ENCODE measurements around the gene AGPAT4.
A peak's percentile ranks its signal among the peaks of the same experiment; 100 is the strongest.
"Not testable (repeated sequence)": the region's sequence is repeated elsewhere in the genome, so short reads cannot be mapped to it uniquely, and the experiment has no call there.

The AGPAT4 gene, protein sequence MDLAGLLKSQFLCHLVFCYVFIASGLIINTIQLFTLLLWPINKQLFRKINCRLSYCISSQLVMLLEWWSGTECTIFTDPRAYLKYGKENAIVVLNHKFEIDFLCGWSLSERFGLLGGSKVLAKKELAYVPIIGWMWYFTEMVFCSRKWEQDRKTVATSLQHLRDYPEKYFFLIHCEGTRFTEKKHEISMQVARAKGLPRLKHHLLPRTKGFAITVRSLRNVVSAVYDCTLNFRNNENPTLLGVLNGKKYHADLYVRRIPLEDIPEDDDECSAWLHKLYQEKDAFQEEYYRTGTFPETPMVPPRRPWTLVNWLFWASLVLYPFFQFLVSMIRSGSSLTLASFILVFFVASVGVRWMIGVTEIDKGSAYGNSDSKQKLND

GRCh38 chr6:161273752-161274487 lies at the start of gene AGPAT4:
Gene AGPAT4 (minus strand): TSS chr6:161274061. CDS start chr6:161232213, 41,848 bp downstream.
- Mint-ChIP-seq H3K27me3 (ENCODE audit: low read depth) (peaks cover 13% of the 10 kb centered on the region), H3K27ac (peak within 1 kb of the TSS; percentile 96), H3K36me3 (ENCODE audit: low read depth) (peaks cover 6% of the 10 kb centered on the region), H3K4me1 (ENCODE audit: low read depth) (peaks cover 31% of the 10 kb centered on the region), H3K4me3 (peak within 1 kb of the TSS; percentile 92), H3K9me3 (no peaks in the 10 kb centered on the region)
- DNase-seq (ENCODE audit: low spot score) = peak; percentile 76

DNA sequence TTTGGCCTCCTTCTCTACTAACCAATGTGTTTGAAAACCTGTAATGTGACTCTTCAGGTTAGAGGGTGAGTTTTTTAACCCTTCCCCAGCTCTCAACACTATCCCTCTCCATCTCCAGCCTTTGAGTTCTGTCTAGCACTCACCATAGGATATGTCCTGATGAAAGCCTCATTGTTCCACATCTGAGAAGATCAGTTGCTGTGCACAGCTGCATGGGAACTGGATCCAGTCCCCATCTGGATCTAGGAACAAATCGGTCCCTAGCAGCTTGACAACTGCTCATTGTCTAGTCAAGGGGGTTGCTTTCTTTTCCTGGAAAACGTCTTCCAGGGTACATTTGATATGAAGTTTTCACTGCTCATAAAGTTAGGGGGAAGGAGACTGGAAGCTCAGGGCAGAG lies 45.4 kb upstream of the AGPAT4 start:
- no peaks in the 10 kb centered on the region for H3K27me3 Mint-ChIP-seq (ENCODE audit: low read depth)
- no peaks in the 10 kb centered on the region for H3K36me3 Mint-ChIP-seq (ENCODE audit: low read depth)
- H3K4me1 Mint-ChIP-seq (ENCODE audit: low read depth) = no peaks in the 10 kb centered on the region
- peaks cover 5% of the 10 kb centered on the region for H3K9me3 Mint-ChIP-seq
- no peak overlapping the region for H3K4me3 Mint-ChIP-seq
- DNase-seq (ENCODE audit: low spot score) = no peak
- H3K27ac Mint-ChIP-seq = no peak overlapping the region

DNA sequence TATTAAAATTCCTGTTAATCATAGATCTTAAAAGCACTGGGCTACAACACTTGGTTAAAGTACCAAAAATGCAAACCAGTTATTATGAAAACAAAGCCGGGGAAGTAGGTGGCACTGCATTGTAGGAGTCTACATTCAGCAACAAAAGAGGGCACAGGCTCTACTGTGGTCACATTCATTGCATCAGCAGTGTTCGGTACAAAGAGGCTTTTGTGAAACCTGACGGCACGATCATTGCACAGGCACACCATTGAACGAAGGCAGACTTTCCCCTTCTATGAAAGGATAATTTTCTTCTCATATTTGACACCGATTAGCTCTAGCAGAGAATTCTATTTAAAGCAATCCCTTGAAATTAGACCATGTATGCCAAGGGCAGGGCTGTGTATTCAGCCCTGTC lies 44.6 kb upstream of the AGPAT4 start:
- H3K9me3 Mint-ChIP-seq = peaks cover 5% of the 10 kb centered on the region
- H3K36me3 Mint-ChIP-seq (ENCODE audit: low read depth) = no peaks in the 10 kb centered on the region
- DNase-seq (ENCODE audit: low spot score) = no peak
- no peak overlapping the region for H3K27ac Mint-ChIP-seq
- H3K27me3 Mint-ChIP-seq (ENCODE audit: low read depth) = no peaks in the 10 kb centered on the region
- no peaks in the 10 kb centered on the region for H3K4me1 Mint-ChIP-seq (ENCODE audit: low read depth)
- no peak overlapping the region for H3K4me3 Mint-ChIP-seq

DNA sequence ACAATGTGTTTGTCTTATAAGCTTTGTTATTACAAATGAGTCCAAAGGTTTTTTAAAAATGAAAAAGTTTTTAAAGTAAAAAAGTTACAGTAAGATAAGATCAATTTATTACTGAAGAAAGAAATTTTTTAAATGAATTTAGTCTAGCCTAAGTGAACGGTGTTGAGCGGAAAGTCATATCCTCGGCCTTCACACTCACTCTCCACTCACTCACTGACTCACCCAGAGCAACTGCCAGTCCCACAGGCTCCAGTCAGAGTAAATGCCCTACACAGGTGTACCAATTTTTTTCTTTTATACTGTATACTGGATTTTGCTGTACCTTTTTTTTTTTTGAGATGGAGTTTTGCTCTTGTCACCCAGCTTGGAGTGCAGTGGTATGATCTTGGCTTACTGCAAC lies 42.7 kb upstream of the AGPAT4 start:
- Mint-ChIP-seq H3K36me3 (ENCODE audit: low read depth) (no peaks in the 10 kb centered on the region), H3K27ac (no peak overlapping the region), H3K4me3 (no peak overlapping the region), H3K4me1 (ENCODE audit: low read depth) (no peaks in the 10 kb centered on the region), H3K27me3 (ENCODE audit: low read depth) (no peaks in the 10 kb centered on the region), H3K9me3 (no peaks in the 10 kb centered on the region)
- no peak for DNase-seq (ENCODE audit: low spot score)

DNA sequence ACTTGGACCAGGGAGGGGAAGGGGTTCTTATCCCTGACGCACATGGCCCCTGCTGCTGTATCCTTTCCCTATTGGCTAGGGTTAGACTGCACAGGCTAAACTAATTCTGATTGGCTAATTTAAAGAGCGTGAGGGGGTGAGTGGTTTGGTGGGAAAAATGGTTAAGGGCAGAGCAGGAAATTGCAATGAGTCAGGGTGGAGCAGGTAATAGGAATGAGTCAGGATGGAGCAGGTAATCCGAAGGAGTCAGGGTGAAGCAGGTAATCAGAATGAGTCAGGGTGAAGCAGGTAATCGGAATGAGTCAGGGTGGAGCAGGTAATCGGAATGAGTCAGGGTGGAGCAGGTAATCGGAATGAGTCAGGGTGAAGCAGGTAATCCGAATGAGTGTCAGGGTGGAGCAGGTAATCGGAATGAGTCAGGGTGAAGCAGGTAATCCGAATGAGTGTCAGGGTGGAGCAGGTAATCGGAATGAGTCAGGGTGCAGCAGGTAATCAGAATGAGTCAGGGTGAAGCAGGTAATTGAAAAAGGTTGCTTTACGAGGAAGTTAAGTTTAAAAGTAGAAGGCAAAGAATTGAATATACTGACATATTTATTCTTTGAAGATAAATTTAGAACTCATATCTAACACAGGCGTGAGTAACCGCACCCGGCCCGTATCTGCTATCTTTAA lies 41.5 kb upstream of the AGPAT4 start:
- DNase-seq (ENCODE audit: low spot score); H3K4me3 Mint-ChIP-seq; H3K9me3 Mint-ChIP-seq; H3K27me3 Mint-ChIP-seq (ENCODE audit: low read depth); H3K4me1 Mint-ChIP-seq (ENCODE audit: low read depth); H3K36me3 Mint-ChIP-seq (ENCODE audit: low read depth); H3K27ac Mint-ChIP-seq: not testable (repeated sequence)

DNA sequence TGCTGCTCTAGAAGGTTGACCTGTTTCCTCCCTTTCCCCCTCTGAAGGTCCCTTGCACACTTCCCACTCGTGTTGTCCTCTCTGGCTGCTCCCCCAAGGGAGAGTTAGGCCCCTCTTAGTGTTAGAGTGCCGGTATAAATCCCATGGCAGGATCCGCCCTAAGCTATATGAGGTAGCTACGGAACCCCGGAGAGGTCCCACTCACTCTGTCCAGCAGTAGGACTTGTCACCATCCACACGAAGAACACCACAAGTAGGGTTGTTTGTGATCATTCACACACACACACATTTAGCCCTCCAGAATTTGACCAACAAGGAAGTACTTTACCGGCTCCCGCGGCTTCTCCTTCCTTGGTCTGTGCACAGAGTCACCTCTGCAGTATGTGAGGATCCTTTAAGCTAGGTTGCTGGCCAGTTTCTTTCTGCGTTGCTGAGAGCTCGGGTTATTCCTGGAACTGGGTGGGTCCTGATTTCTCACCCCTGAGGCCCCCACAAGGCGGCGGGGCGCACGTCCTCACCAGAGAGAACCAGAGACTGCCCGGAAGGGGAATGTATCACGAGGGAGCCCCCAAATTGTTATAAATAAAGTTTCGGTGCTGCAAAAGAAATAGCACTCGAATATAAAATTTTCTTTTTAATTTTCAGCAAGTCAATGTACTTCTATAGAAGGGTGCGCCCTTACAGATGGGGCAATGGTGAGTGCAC lies 40.8 kb upstream of the AGPAT4 start:
- not testable (repeated sequence) for H3K27ac Mint-ChIP-seq; H3K9me3 Mint-ChIP-seq; H3K4me1 Mint-ChIP-seq (ENCODE audit: low read depth); H3K27me3 Mint-ChIP-seq (ENCODE audit: low read depth); DNase-seq (ENCODE audit: low spot score); H3K4me3 Mint-ChIP-seq; H3K36me3 Mint-ChIP-seq (ENCODE audit: low read depth)

DNA sequence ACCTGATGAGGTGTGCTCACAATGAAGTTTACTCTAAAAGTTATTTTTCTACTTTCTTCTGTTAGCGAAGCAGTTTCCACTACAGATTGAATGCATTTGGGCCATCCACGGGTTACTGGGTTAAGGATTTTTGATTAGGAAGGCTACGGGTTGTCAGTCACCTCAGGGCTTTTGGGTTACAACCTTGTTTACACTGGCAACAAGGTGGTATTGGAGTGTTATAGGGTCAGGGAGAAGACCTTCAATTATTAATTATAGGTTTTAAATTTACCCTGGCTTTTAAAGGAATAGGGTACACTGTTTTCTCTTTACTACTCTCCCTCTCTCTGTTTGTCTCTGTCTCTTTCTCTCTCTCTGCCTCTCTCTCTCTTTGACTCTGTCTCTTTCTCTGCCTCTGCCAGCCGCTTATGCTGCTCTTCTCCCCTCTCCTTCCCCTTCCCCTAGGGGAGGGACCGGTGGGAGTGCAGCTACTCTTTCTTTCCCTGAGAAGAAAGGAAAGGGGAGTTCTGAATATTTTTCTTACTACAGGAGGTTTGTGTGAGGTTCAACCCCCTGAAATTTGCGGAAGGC lies 40.2 kb upstream of the AGPAT4 start:
- H3K27ac Mint-ChIP-seq = no peak overlapping the region
- H3K36me3 Mint-ChIP-seq (ENCODE audit: low read depth) = no peaks in the 10 kb centered on the region

DNA sequence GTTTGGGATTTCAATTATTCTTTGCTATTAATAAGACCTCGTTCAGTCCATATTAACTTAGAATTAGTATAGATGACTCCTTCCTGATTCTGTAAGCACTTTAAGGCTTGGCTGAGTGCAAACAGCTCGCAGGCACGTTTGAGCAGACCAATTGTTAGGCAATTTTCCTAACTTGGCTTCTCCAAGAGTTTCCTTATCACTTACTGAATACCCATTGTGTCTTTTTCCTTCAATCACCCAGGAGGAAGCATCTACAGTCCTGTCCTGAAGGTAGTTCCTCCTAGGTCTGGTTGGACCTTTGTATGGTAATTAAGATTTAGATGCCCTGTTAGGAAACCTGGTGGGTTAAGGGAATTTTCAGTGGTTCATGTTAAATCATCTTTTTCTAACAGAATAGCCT lies 39.6 kb upstream of the AGPAT4 start:
- H3K9me3 Mint-ChIP-seq; DNase-seq (ENCODE audit: low spot score); H3K27me3 Mint-ChIP-seq (ENCODE audit: low read depth); H3K27ac Mint-ChIP-seq; H3K4me1 Mint-ChIP-seq (ENCODE audit: low read depth); H3K36me3 Mint-ChIP-seq (ENCODE audit: low read depth); H3K4me3 Mint-ChIP-seq: not testable (repeated sequence)

More for the DNA sequence above, 40.2 kb upstream of the AGPAT4 start:
- DNase-seq (ENCODE audit: low spot score) = no peak
- Mint-ChIP-seq H3K4me3 (no peak overlapping the region), H3K27me3 (ENCODE audit: low read depth) (no peaks in the 10 kb centered on the region), H3K9me3 (no peaks in the 10 kb centered on the region), H3K4me1 (ENCODE audit: low read depth) (peaks cover 1% of the 10 kb centered on the region)

GRCh38 chr6:161309774-161310173 lies 35.9 kb upstream of the AGPAT4 start:
- not testable (repeated sequence) for H3K4me1 Mint-ChIP-seq (ENCODE audit: low read depth); DNase-seq (ENCODE audit: low spot score); H3K36me3 Mint-ChIP-seq (ENCODE audit: low read depth); H3K27ac Mint-ChIP-seq; H3K4me3 Mint-ChIP-seq; H3K9me3 Mint-ChIP-seq; H3K27me3 Mint-ChIP-seq (ENCODE audit: low read depth)

GRCh38 chr6:161308075-161308655 lies 34.3 kb upstream of the AGPAT4 start:
- Mint-ChIP-seq H3K9me3 (no peaks in the 10 kb centered on the region), H3K27ac (no peak overlapping the region), H3K27me3 (ENCODE audit: low read depth) (no peaks in the 10 kb centered on the region), H3K4me1 (ENCODE audit: low read depth) (peaks cover 1% of the 10 kb centered on the region), H3K4me3 (no peak overlapping the region), H3K36me3 (ENCODE audit: low read depth) (no peaks in the 10 kb centered on the region)
- no peak for DNase-seq (ENCODE audit: low spot score)

DNA sequence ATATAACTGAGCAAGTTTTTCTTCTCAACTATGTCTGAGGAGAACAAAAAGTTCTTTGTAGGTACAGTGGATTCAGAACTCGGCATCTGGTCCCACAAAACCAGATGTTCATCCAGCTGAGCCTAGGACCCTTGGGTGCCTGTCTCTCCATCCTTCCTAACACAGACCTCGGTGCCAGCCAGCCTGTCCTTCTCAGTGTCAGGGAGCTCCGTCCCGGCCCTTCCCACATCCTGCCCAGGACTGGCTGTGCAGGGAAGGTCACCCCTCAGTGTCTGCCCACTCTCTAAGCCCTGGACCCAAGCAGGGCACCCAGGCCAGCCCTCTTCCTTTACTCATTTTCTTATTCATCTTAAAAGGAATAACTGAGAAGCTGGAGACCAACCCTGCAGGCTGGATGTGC lies 32.0 kb upstream of the AGPAT4 start:
- H3K27ac Mint-ChIP-seq = no peak overlapping the region

DNA sequence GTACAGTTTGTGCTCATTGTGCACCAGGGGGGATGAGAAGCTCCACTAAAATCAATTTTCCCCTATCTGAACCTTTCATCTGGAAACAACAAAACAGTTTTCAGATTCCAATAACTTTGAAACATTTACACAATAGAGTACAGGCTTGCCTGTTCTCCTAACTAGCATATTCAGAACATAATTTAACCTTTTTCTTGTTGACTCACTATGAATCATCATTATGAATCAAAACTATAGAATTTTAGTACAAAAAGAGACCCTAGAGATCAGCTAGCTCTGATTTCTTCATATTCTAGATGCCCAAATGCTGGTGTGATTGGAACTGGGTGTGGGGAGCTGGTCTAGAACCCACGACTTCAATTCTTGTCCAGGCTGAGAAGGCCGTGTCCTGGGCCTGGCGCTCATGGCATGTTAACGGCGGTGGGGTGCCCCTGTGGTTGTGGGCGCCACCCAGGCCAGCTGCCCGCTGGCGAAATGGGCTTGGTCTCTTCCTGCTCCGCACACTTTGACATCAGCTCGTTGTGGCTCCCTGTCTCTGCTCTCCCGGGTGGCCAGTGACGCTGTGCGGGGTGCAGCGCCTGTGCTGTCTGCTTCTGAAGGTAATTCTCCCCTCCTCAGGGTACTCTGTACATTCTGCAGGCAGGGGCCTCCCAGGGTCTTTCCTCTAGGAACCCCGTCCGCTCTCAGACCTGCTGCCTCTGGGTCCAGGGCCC lies 29.9 kb upstream of the AGPAT4 start:
- H3K9me3 Mint-ChIP-seq = no peaks in the 10 kb centered on the region
- H3K36me3 Mint-ChIP-seq (ENCODE audit: low read depth) = no peaks in the 10 kb centered on the region
- H3K27ac Mint-ChIP-seq = no peak overlapping the region
- no peak overlapping the region for H3K4me3 Mint-ChIP-seq
- no peaks in the 10 kb centered on the region for H3K4me1 Mint-ChIP-seq (ENCODE audit: low read depth)
- DNase-seq (ENCODE audit: low spot score) = no peak
- no peaks in the 10 kb centered on the region for H3K27me3 Mint-ChIP-seq (ENCODE audit: low read depth)

More for the DNA sequence above, 32.0 kb upstream of the AGPAT4 start:
- Mint-ChIP-seq H3K27me3 (ENCODE audit: low read depth) (no peaks in the 10 kb centered on the region), H3K9me3 (no peaks in the 10 kb centered on the region), H3K4me3 (no peak overlapping the region), H3K36me3 (ENCODE audit: low read depth) (no peaks in the 10 kb centered on the region), H3K4me1 (ENCODE audit: low read depth) (peaks cover 1% of the 10 kb centered on the region)
- DNase-seq (ENCODE audit: low spot score) = no peak

DNA sequence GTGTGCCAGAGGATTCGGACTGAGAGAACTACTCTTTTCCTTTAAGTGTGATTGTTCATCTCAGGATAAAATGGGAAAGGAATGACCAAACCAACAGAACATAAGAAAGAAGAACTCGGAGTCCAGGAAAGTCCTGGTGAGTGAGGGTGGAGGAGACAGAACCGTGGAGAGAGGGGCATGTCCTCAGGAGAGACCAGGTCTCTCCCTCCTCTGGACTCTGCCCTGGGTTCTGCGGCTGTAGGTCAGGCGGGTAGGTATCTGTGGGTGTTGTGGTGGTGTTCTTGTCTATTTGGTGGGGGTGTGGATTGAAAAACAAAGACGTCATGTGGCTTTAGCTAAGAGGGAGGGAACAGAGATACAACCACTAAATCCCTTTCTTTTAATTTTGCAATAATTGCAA lies 29.1 kb upstream of the AGPAT4 start:
- Mint-ChIP-seq H3K4me3 (no peak overlapping the region), H3K4me1 (ENCODE audit: low read depth) (no peaks in the 10 kb centered on the region), H3K9me3 (no peaks in the 10 kb centered on the region), H3K36me3 (ENCODE audit: low read depth) (no peaks in the 10 kb centered on the region), H3K27ac (no peak overlapping the region), H3K27me3 (ENCODE audit: low read depth) (no peaks in the 10 kb centered on the region)
- no peak for DNase-seq (ENCODE audit: low spot score)

All from T-helper 2 cell treated with Interferon-gamma antibody and Interleukin-4, amounts not matched to agents 5 μg/mL and 100 μg/mL, for 36 hours (primary cell).